GM12872 (cell line): ENCODE data around the gene MYO16.

Experiments
- CTCF ChIP-seq: IDR thresholded peaks from 3 replicates; pipeline ENCODE4 v1.5.1; 2011; ENCODE audit warnings: low read depth, mild to moderate bottlenecking, low read length, moderate library complexity; ENCODE audit not compliant: insufficient read depth

Gene MYO16

GRCh38 chr13:109074853-109075252, 445.4 kb downstream of the MYO16 start:
- no peak for TF ChIP-seq CTCF

- no peak for TF ChIP-seq CTCF
These were observed 458.7 kb downstream of the MYO16 start for GRCh38 chr13:109087916-109088623.

GRCh38 chr13:109088624-109088917, 459.2 kb downstream of the MYO16 start:
- TF ChIP-seq CTCF = no peak

- no peak for TF ChIP-seq CTCF
These were observed 461.4 kb downstream of the MYO16 start for GRCh38 chr13:109090796-109091195.

- no peak for TF ChIP-seq CTCF
These were observed 461.8 kb downstream of the MYO16 start for GRCh38 chr13:109091249-109091648.

- TF ChIP-seq CTCF = no peak
These were observed 464.6 kb downstream of the MYO16 start for GRCh38 chr13:109093998-109094397.

- no peak for TF ChIP-seq CTCF
These were observed 465.7 kb downstream of the MYO16 start for GRCh38 chr13:109095126-109095525.
